GM18907 (cell line): ENCODE results near the gene LAPTM5.

Experiments
- ATAC-seq: cut with Tn5 transposase; IDR thresholded peaks from one replicate; pipeline ENCODE4 v1.9.1; 2021; ENCODE audit warnings: mild to moderate bottlenecking, moderate library complexity; ENCODE audit not compliant: unreplicated experiment

The LAPTM5 gene

DNA sequence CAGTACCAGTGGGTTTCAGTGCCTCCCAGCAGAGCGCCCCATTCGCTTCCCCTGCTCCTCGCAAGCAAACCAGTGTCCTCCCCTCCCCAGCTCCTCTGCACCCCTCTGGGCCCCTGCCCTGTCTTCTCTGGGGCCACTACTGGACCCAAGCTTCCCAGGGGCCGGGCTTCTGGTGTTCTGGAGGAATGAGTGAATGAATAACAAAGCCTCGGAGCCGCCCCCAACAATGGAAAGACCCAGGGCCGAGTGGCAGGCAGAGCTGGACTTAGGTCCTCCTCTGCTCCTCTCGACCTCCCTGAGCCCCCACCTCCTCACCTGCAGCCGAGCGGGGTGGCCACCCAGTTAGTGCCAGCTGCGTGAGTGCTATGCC is 71.8 kb downstream of the LAPTM5 start:
- ATAC-seq: no peak

DNA sequence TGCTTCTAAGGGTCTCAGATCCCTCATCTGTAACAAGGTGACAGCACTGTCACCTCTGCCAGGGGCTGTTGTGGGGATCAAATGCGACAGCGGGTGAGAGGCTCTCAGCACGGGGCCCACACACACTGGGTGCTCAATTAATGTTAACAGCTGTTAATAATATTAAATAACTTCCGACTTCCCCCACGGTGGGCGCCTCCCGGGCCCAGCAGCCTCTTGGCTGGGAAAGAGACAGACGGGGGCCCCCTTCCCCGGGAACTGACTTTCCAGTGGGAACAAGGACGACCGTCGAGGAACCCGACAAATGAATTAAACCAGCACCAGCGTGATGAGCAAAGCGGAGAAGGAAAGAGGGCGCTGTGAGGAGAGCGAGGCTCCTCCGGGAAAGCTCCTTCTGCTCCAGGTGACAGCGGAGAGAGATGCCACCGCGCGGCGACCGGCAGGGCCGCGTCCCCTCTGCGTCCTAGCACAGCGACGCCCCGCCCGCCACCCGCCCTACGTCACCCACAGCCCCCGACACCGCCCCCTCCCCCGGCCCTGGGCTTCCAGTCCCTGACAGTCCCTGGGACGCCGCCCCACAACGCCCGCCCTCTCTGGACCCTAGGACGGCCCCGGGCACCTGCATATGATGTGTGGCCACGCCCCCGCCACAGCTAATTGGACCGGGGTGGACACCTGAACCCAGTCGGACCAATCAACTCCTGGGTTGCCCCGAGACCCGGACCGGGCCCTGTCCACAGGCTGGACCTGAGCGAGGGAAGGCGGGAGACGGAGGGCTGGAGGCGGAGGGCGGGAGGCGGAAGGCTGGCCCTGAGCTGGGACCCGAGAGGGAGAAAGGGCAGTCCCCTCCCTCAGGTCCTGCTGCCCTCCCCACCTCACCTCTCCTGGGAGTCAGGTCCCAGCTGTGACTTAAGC is 72.4 kb downstream of the LAPTM5 start:
- ATAC-seq: no peak

DNA sequence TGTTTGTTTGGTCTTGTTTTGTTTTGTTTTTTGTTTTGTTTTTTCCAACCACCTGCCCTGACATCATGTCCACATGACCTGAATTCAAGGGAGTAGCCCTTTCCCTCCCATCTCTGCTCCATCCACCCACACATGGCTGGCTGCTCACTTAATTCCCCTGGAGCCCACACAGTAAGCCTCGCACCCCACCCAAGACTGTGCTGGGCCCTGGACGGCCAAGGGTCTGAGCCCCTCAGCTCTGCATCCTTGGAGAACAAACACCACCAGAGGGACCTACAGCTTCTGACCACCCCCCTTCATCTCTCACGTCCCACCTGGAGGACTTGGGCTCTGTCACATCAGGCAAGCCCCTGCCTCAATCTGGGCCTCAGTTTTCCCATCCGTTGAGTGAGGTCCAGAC is 73.3 kb downstream of the LAPTM5 start:
- ATAC-seq: no peak

DNA sequence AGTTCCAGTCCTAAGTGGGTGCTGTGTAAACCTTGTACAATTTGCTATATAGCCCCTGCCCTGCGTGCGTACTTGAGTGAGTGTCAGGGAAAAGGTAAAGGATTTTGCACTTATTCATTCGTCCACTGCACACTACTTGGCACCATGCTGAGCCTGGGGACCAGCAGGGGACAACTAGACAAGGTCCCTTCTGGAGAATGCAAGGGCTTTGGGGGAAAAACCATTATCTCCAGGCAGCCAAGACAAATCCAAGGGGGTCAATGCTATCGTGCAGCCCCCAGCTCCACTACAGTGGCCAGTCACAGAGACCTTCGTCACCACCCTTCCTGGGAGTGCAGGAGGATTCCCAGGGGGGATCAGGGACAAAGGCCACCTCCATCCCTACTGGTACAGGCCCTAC is 73.9 kb downstream of the LAPTM5 start:
- no peak for ATAC-seq
